AG09319 (cell line): Measurements from ENCODE around the gene HAAO.

Experiments
- DNase-seq: peaks from one replicate; pipeline ENCODE4 v3.0.0-alpha.2; 2010; ENCODE audit warnings: low read depth; ENCODE audit errors: extremely low read depth
- TF ChIP-seq, protein P1 (sequence below): IDR thresholded peaks from 2 replicates; pipeline ENCODE4 v1.5.1; 2011; ENCODE audit warnings: low read depth, mild to moderate bottlenecking, inconsistent platforms, low read length, moderate library complexity

The HAAO gene

DNA sequence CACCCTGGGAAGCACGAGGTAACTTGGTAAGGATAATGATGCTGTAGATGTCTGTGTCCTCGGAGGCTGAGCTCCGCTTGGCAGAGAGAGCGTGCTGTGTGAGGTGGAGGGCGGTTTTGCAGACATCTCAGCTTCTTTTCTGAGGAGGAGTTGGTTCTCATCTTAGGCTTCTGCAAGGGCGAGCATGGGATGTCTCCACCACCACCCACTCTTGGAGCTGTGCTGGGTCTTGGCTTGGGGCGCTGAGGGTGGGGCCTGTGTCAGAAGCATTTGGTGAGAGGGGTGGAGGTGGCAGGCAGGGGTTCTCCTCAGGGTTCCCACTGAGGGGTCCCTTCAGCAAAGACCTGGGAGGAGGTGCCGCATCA, 37.6 kb downstream of the HAAO start:
- TF ChIP-seq, protein P1, sequence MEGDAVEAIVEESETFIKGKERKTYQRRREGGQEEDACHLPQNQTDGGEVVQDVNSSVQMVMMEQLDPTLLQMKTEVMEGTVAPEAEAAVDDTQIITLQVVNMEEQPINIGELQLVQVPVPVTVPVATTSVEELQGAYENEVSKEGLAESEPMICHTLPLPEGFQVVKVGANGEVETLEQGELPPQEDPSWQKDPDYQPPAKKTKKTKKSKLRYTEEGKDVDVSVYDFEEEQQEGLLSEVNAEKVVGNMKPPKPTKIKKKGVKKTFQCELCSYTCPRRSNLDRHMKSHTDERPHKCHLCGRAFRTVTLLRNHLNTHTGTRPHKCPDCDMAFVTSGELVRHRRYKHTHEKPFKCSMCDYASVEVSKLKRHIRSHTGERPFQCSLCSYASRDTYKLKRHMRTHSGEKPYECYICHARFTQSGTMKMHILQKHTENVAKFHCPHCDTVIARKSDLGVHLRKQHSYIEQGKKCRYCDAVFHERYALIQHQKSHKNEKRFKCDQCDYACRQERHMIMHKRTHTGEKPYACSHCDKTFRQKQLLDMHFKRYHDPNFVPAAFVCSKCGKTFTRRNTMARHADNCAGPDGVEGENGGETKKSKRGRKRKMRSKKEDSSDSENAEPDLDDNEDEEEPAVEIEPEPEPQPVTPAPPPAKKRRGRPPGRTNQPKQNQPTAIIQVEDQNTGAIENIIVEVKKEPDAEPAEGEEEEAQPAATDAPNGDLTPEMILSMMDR = no peak
- no peak for DNase-seq

- TF ChIP-seq, protein P1 = no peak
- DNase-seq = no peak
Observed at GRCh38 chr2:42754021-42754775, 38.2 kb downstream of the HAAO start.

GRCh38 chr2:42752816-42753813, 39.3 kb downstream of the HAAO start:
- TF ChIP-seq, protein P1 = no peak
- no peak for DNase-seq

DNA sequence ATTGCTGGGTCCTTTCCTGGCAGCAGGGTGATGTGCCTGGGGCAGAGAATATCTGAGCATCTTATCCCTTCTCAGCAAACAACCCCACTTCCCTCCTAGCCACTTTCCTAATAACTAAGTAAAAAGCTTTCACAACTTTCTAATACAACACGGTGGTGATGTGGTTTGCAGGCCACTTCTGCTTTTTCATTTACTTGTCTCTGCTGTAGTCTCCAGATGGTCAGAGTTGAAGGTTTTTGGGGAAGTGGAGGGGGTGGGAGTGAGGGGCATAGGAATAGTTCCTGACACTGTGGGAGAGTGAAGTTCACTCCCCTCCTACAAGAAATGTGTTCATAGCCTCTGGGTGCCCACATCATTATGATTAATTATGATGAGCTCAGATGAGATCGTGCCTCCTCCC, 40.1 kb downstream of the HAAO start:
- TF ChIP-seq, protein P1 = no peak
- DNase-seq = no peak

- TF ChIP-seq, protein P1 = no peak
- no peak for DNase-seq
Observed at GRCh38 chr2:42748840-42749239, 43.5 kb downstream of the HAAO start.

DNA sequence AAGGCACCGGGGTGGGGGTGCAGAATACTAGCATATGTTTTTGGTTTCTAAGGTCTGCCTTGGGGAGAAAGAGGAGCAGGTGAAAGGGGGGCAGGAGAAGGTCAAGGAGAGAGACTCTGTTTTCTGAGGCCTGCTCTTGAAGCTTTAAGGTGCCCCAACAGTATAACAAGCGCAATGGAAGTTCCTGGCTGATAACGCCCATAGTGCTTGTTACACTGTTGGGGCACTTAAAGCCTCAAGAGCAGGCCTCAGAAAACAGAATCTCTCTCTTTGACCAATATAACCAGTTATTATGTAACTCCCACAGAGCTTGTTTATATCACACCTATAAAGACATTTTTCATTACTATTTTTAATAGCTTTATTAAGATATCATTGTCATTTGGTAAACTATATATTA, 45.0 kb downstream of the HAAO start:
- DNase-seq = no peak
- TF ChIP-seq, protein P1 = no peak
